Activated CD4-positive, alpha-beta T cell treated with anti-CD3 and anti-CD28 coated beads for 4 hours (primary cell): ENCODE data around the gene MYO7B.

Source experiments
- DNase-seq, 2 donors: peaks; one replicate each; pipeline ENCODE4 v3.0.0-alpha.2; 2020

The MYO7B gene

GRCh38 chr2:127575941-127576432 is 40.5 kb downstream of the MYO7B start:
- DNase-seq, result no peak

- no peak for DNase-seq
Measured at GRCh38 chr2:127576433-127577207, 41.1 kb downstream of the MYO7B start.

- no peak for DNase-seq
Measured at GRCh38 chr2:127577208-127577475, 41.7 kb downstream of the MYO7B start.

GRCh38 chr2:127577503-127577902 is 42.0 kb downstream of the MYO7B start:
- no peak for DNase-seq

GRCh38 chr2:127577973-127578372 is 42.5 kb downstream of the MYO7B start:
- no peak for DNase-seq

GRCh38 chr2:127578411-127578810 is 42.9 kb downstream of the MYO7B start:
- no peak for DNase-seq

GRCh38 chr2:127579231-127579630 is 43.7 kb downstream of the MYO7B start:
- no peak for DNase-seq

GRCh38 chr2:127580167-127581049 is 44.9 kb downstream of the MYO7B start:
- no peak for DNase-seq

- no peak for DNase-seq
Measured at GRCh38 chr2:127581050-127581345, 45.5 kb downstream of the MYO7B start.

GRCh38 chr2:127581516-127582490 is 46.3 kb downstream of the MYO7B start:
- no peak for DNase-seq

- no peak for DNase-seq
Measured at GRCh38 chr2:127582863-127583861, 47.7 kb downstream of the MYO7B start.

GRCh38 chr2:127584047-127584446 is 48.6 kb downstream of the MYO7B start:
- DNase-seq, result no peak

- no peak for DNase-seq
Measured at GRCh38 chr2:127584516-127585033, 49.1 kb downstream of the MYO7B start.

GRCh38 chr2:127585270-127585807 is 49.9 kb downstream of the MYO7B start:
- no peak for DNase-seq

GRCh38 chr2:127586136-127586535 is 50.7 kb downstream of the MYO7B start:
- DNase-seq, result no peak

- DNase-seq, result no peak
Measured at GRCh38 chr2:127586746-127587295, 51.3 kb downstream of the MYO7B start.

GRCh38 chr2:127588241-127588640 is 52.8 kb downstream of the MYO7B start:
- no peak for DNase-seq

GRCh38 chr2:127589358-127589757 is 53.9 kb downstream of the MYO7B start:
- no peak for DNase-seq

GRCh38 chr2:127589841-127590240 is 54.4 kb downstream of the MYO7B start:
- no peak for DNase-seq

- DNase-seq, result no peak
Measured at GRCh38 chr2:127590386-127591190, 55.1 kb downstream of the MYO7B start.
